Right lobe of liver (tissue), 6 donors: ENCODE data around the gene THG1L. TPM values are rescaled to one million over a fixed set of nuclear protein-coding genes. Genes with fewer than 3 reads are reported as not detected.
A peak's percentile ranks its signal among the peaks of the same experiment; 100 is the strongest.
"Not testable (repeated sequence)": the region's sequence is repeated elsewhere in the genome, so short reads cannot be mapped to it uniquely, and the experiment has no call there.

Experiments used
- ATAC-seq, 4 donors: fragments of 200-7000 bp; cut with Tn5 transposase; one replicate each; pipeline ENCODE4 v1.9.1; 2020; ENCODE audit warnings: mild to moderate bottlenecking in 4 of 4, moderate library complexity in 4 of 4
- DNase-seq, 3 donors: peaks; one replicate each; pipeline ENCODE4 v3.0.0-alpha.2; 2020
- H3K27ac ChIP-seq, 3 donors: fragments of 200-600 bp; one replicate each; pipeline ENCODE4 v1.8.0; 2022
- H3K27me3 ChIP-seq, 2 donors: fragments of 200-600 bp; one replicate each; pipeline ENCODE4 v1.8.0; 2022
- H3K36me3 ChIP-seq, 4 donors: fragments of 200-600 bp; sonication (generic) in 1 of 4; one replicate each; pipeline versions ENCODE4 v1.5.1 to v1.8.0; 2017 to 2022; ENCODE audit warnings: control low read depth in 1 of 4
- H3K4me1 ChIP-seq, 4 donors: fragments of 200-600 bp; sonication (generic) in 1 of 4; one replicate each; pipeline versions ENCODE4 v1.5.1 to v1.8.0; 2017 to 2022; ENCODE audit warnings: control low read depth in 1 of 4
- H3K4me3 ChIP-seq, 3 donors: fragments of 200-600 bp; one replicate each; pipeline ENCODE4 v1.8.0; 2022
- H3K9me3 ChIP-seq, 4 donors: fragments of 200-600 bp; sonication (generic) in 1 of 4; one replicate each; pipeline versions ENCODE4 v1.5.1 to v1.8.0; 2017 to 2022; ENCODE audit warnings: control low read depth in 1 of 4
- CTCF ChIP-seq, 4 donors: fragments of 200-600 bp in 3 of 4; fragments of 450-650 bp in 1 of 4; IDR thresholded peaks; one replicate each; pipeline versions ENCODE4 v1.5.1 to v1.8.0; 2016 to 2022; ENCODE audit warnings: antibody characterized with exemption in 4 of 4, mild to moderate bottlenecking in 2 of 4
- POLR2A ChIP-seq: fragments of 450-650 bp; IDR thresholded peaks from one replicate; pipeline ENCODE4 v1.6.1; 2017; ENCODE audit warnings: antibody characterized with exemption, mild to moderate bottlenecking
- WGBS: methylation state at CpG from one replicate; pipeline ENCODE4 v1.1.6; 2018; ENCODE audit warnings: low coverage, low lambda C conversion rate; ENCODE audit not compliant: insufficient coverage; ENCODE audit errors: missing lambda C conversion rate; 5-methylcytosine and 5-hydroxymethylcytosine counted together
- intact Hi-C, 2 donors: fragments of 100-400 bp; cut with DNase I; formaldehyde crosslinking; loops; one replicate each; pipeline versions ENCODE4 v1.11.2 to v1.14.1; 2022
- total RNA-seq, 6 experiments: library from RNA; depleted of rRNA in 2 of 6; stranded (reverse); fragments of >200 nt in 2 of 6; fragmentation: NEBNext Ultra II Directional in 3 of 6; extraction: Animal tissue kit (Norgen Biotek cat#: 25700) in 3 of 6; gene quantifications; one replicate each; pipeline versions ENCODE4 v1.1.0 to v1.2.4, GENCODE V29; 2016 to 2023
- donor health status: DM: no; HTN: yes; CAD: no.
- donor health status: DM: no; HTN: no; CAD: no.
- donor health status: DM: no; HTN: no; CAD: no.
- donor health status: DM: no; HTN: yes; CAD: no.
- donor health status: DM: no; HTN: yes; CAD: no.

THG1L gene
- total RNA-seq, 6 experiments from 2014 or later = 3.3 to 7.8 (median 5.5) TPM

- no peaks in the 10 kb centered on the region for H3K36me3 ChIP-seq
- H3K4me3 ChIP-seq = no peak overlapping the region
- no peak for TF ChIP-seq POLR2A
- H3K4me1 ChIP-seq = peaks cover 0 to 4% (median 0%) of the 10 kb centered on the region in 4 donors
- ATAC-seq (no peak), DNase-seq (no peak)
- H3K27ac ChIP-seq = no peak overlapping the region
- no peaks in the 10 kb centered on the region for H3K9me3 ChIP-seq
- H3K27me3 ChIP-seq = no peaks in the 10 kb centered on the region
- intact Hi-C loops = no loop called here
- 63% methylated on average over 3 of the region's 6 CpGs for WGBS
Measured at GRCh38 chr5:157721159-157721558, 10.1 kb upstream of the THG1L start.

GRCh38 chr5:157722895-157723294 lies 8.3 kb upstream of the THG1L start:
- intact Hi-C loops, H3K9me3 ChIP-seq, ATAC-seq, H3K4me1 ChIP-seq, H3K36me3 ChIP-seq, H3K27me3 ChIP-seq, H3K4me3 ChIP-seq, H3K27ac ChIP-seq, DNase-seq: not testable (repeated sequence)
- 70% methylated on average over 2 of the region's 2 CpGs for WGBS

- H3K4me1 ChIP-seq, H3K27ac ChIP-seq, H3K4me3 ChIP-seq, ATAC-seq, H3K9me3 ChIP-seq, DNase-seq, intact Hi-C loops, H3K27me3 ChIP-seq, H3K36me3 ChIP-seq: not testable (repeated sequence)
- 90% methylated on average over 2 of the region's 2 CpGs for WGBS
Measured at GRCh38 chr5:157726607-157727006, 4.6 kb upstream of the THG1L start.

- DNase-seq, H3K27ac ChIP-seq, H3K4me3 ChIP-seq, H3K9me3 ChIP-seq, H3K27me3 ChIP-seq, H3K36me3 ChIP-seq, intact Hi-C loops, H3K4me1 ChIP-seq, ATAC-seq: not testable (repeated sequence)
- 100% methylated on average over 1 of the region's 1 CpG for WGBS
Measured at GRCh38 chr5:157727858-157728257, 3.4 kb upstream of the THG1L start.

GRCh38 chr5:157729858-157730257 lies 1.4 kb upstream of the THG1L start:
- no peaks in the 10 kb centered on the region for H3K27me3 ChIP-seq
- DNase-seq (no peak), ATAC-seq (no peak)
- H3K4me1 ChIP-seq = peaks cover 0 to 4% (median 0%) of the 10 kb centered on the region in 4 donors
- no peaks in the 10 kb centered on the region for H3K9me3 ChIP-seq
- H3K4me3 ChIP-seq = no peak overlapping the region
- intact Hi-C loops = no loop called here
- H3K36me3 ChIP-seq = peaks cover 0 to under 1% (median 0%) of the 10 kb centered on the region in 4 donors
- TF ChIP-seq CTCF (IDR thresholded peaks at IDR 0.05) (no peak), POLR2A (no peak)
- no peak overlapping the region for H3K27ac ChIP-seq

- Histone ChIP-seq H3K4me3 (peak overlapping the region; percentile 58 to 67 (median 67)), H3K36me3 (peaks cover 0 to 6% (median under 1%) of the 10 kb centered on the region in 4 donors), H3K9me3 (no peaks in the 10 kb centered on the region), H3K27me3 (no peaks in the 10 kb centered on the region), H3K27ac (peak overlapping the region in 2 of 3 donors; percentile 67 to 79), H3K4me1 (peaks cover 0 to 4% (median 0%) of the 10 kb centered on the region in 4 donors)
- ATAC-seq = no peak
- TF ChIP-seq CTCF (IDR thresholded peaks at IDR 0.05) (no peak), POLR2A (no peak)
- 16% methylated on average over 5 of the region's 5 CpGs for WGBS
- intact Hi-C loops = no loop called here
- no peak for DNase-seq
Measured at GRCh38 chr5:157730900-157731271, 334 bp upstream of the THG1L start.

- Histone ChIP-seq H3K27me3 (no peaks in the 10 kb centered on the region), H3K4me3 (no peak overlapping the region), H3K4me1 (peaks cover 0 to 4% (median 0%) of the 10 kb centered on the region in 4 donors), H3K36me3 (peaks cover 0 to 12% (median under 1%) of the 10 kb centered on the region in 4 donors), H3K9me3 (no peaks in the 10 kb centered on the region), H3K27ac (no peak overlapping the region)
- DNase-seq (no peak), ATAC-seq (no peak)
- WGBS = 89% methylated on average over 4 of the region's 5 CpGs
- intact Hi-C loops = no loop called here
- TF ChIP-seq POLR2A (no peak), CTCF (IDR thresholded peaks at IDR 0.05) (no peak)
Measured at GRCh38 chr5:157732130-157732514, 902 bp downstream of the THG1L start.
